Measurements from ENCODE around the gene PPP1CC. TPM values are rescaled to one million over a fixed set of nuclear protein-coding genes. Genes with fewer than 3 reads are reported as not detected.

The PPP1CC gene
- total RNA-seq, 4 donors from 2014 or later: 110 to 224 (median 134) TPM

GRCh38 chr12:110718222-110718908, 24.3 kb downstream of the PPP1CC start:
- Histone ChIP-seq H3K36me3 (no peaks in the 10 kb centered on the region), H3K4me3 (no peak overlapping the region), H3K27me3 (no peaks in the 10 kb centered on the region), H3K27ac (no peak overlapping the region), H3K9me3 (no peaks in the 10 kb centered on the region), H3K4me1 (no peaks in the 10 kb centered on the region)
- DNase-seq: no peak
- TF ChIP-seq, protein P1, sequence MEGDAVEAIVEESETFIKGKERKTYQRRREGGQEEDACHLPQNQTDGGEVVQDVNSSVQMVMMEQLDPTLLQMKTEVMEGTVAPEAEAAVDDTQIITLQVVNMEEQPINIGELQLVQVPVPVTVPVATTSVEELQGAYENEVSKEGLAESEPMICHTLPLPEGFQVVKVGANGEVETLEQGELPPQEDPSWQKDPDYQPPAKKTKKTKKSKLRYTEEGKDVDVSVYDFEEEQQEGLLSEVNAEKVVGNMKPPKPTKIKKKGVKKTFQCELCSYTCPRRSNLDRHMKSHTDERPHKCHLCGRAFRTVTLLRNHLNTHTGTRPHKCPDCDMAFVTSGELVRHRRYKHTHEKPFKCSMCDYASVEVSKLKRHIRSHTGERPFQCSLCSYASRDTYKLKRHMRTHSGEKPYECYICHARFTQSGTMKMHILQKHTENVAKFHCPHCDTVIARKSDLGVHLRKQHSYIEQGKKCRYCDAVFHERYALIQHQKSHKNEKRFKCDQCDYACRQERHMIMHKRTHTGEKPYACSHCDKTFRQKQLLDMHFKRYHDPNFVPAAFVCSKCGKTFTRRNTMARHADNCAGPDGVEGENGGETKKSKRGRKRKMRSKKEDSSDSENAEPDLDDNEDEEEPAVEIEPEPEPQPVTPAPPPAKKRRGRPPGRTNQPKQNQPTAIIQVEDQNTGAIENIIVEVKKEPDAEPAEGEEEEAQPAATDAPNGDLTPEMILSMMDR (IDR thresholded peaks at IDR 0.05): no peak
- no peak for TF ChIP-seq POLR2A (IDR thresholded peaks at IDR 0.05)
- intact Hi-C loops (cut with DNase I; ENCODE audit: low total_unique reads): no loop called here

DNA sequence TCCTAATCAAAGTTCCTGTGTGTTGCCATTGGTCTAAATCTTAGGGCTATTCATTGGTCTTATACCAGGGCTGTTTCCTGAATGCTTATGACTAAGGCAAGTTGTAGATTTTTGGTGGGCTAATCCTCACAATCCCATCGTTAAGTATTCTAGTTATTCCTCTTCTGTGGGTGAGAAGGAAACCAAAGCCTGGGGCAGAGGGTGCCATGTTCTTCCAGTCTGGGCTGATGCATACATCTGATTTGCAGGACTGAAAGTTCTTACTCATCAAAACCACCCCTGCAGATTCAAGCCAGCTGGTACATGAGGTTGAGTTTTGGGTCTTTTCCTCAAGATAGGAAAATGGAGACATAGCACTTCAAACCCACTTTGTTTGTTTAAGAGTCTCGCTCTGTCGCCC, 25.7 kb downstream of the PPP1CC start:
- H3K4me3 ChIP-seq: no peak overlapping the region
- DNase-seq: no peak
- no peaks in the 10 kb centered on the region for H3K9me3 ChIP-seq
- no peak overlapping the region for H3K27ac ChIP-seq
- no peaks in the 10 kb centered on the region for H3K4me1 ChIP-seq
- no peaks in the 10 kb centered on the region for H3K36me3 ChIP-seq
- TF ChIP-seq POLR2A (IDR thresholded peaks at IDR 0.05): no peak
- TF ChIP-seq, protein P1 (IDR thresholded peaks at IDR 0.05): no peak
- no peaks in the 10 kb centered on the region for H3K27me3 ChIP-seq
- intact Hi-C loops (cut with DNase I; ENCODE audit: low total_unique reads): no loop called here

GRCh38 chr12:110708917-110709316, 33.8 kb downstream of the PPP1CC start:
- TF ChIP-seq, protein P1 (IDR thresholded peaks at IDR 0.05): no peak
- no peak for TF ChIP-seq POLR2A (IDR thresholded peaks at IDR 0.05)
- H3K27me3 ChIP-seq: no peaks in the 10 kb centered on the region
- intact Hi-C loops (cut with DNase I; ENCODE audit: low total_unique reads): no loop called here
- no peaks in the 10 kb centered on the region for H3K4me1 ChIP-seq
- H3K4me3 ChIP-seq: no peak overlapping the region
- H3K36me3 ChIP-seq: no peaks in the 10 kb centered on the region
- no peak overlapping the region for H3K27ac ChIP-seq
- no peak for DNase-seq
- H3K9me3 ChIP-seq: no peaks in the 10 kb centered on the region

GRCh38 chr12:110705309-110705708, 37.4 kb downstream of the PPP1CC start:
- H3K27me3 ChIP-seq: no peaks in the 10 kb centered on the region
- no peaks in the 10 kb centered on the region for H3K4me1 ChIP-seq
- TF ChIP-seq, protein P1 (IDR thresholded peaks at IDR 0.05): no peak
- no peak for TF ChIP-seq POLR2A (IDR thresholded peaks at IDR 0.05)
- intact Hi-C loops (cut with DNase I; ENCODE audit: low total_unique reads): no loop called here
- no peak overlapping the region for H3K27ac ChIP-seq
- no peaks in the 10 kb centered on the region for H3K9me3 ChIP-seq
- no peaks in the 10 kb centered on the region for H3K36me3 ChIP-seq
- H3K4me3 ChIP-seq: no peak overlapping the region
- no peak for DNase-seq

DNA sequence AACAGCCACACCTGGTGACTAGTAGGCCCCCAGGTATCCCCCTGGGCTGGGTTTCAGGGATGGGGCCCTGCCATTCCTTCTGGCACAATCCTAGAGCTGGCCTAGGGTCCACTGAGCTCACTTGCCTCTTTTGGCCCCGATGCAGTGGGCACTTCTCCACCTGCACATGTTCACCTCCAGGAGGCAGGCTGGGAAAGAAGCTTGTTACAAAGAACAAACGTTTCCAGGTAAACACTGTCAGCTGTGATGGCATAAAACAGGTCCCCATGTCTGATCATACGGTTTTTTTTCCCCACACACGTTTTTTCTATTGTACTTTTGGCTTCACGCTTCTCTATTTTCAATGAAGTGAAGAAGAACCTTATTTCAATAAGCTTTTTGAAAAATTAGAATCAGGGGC, 37.9 kb downstream of the PPP1CC start:
- H3K4me1 ChIP-seq: no peaks in the 10 kb centered on the region
- intact Hi-C loops (cut with DNase I; ENCODE audit: low total_unique reads): no loop called here
- TF ChIP-seq, protein P1 (IDR thresholded peaks at IDR 0.05): no peak
- TF ChIP-seq POLR2A (IDR thresholded peaks at IDR 0.05): no peak
- no peaks in the 10 kb centered on the region for H3K9me3 ChIP-seq
- H3K36me3 ChIP-seq: no peaks in the 10 kb centered on the region
- DNase-seq: no peak
- no peaks in the 10 kb centered on the region for H3K27me3 ChIP-seq
- H3K27ac ChIP-seq: no peak overlapping the region
- no peak overlapping the region for H3K4me3 ChIP-seq

Data from uterus (tissue), 4 donors.